GM12864 (cell line): Measurements from ENCODE around the gene VPS26B.

ENCODE experiments used
- DNase-seq: peaks from one replicate; pipeline ENCODE4 v3.0.0-alpha.2; 2011; ENCODE audit warnings: low read depth
- H3K4me3 ChIP-seq: 2 replicates; pipeline ENCODE4 v1.5.1; 2011; ENCODE audit warnings: mild to moderate bottlenecking, low read depth, low read length, control low read depth
- TF ChIP-seq, protein P1 (sequence below): IDR thresholded peaks from 2 replicates; pipeline ENCODE4 v1.5.1; 2011; ENCODE audit warnings: low read depth, mild to moderate bottlenecking, moderate library complexity, low read length, control low read depth, inconsistent platforms; ENCODE audit errors: missing control alignments

Gene VPS26B

DNA sequence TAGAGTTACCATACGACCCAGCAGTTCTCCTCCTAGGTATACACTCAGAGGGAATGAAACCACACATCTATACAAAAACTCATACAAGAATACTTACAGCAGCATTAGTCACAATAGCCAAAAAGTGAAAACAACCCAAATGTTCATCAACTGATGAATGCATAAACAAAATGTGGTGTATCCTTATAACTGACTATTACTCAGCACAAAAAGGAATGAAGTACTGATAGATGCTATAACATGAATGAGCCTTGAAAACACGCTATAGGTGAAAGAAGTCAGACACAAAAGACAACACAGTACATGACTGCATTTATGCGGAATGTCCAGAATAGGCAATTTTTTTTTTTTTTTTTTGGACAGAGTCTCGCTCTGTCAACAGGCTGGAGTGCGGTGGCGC is 23.8 kb upstream of the VPS26B start:
- DNase-seq = no peak
- TF ChIP-seq, protein P1, sequence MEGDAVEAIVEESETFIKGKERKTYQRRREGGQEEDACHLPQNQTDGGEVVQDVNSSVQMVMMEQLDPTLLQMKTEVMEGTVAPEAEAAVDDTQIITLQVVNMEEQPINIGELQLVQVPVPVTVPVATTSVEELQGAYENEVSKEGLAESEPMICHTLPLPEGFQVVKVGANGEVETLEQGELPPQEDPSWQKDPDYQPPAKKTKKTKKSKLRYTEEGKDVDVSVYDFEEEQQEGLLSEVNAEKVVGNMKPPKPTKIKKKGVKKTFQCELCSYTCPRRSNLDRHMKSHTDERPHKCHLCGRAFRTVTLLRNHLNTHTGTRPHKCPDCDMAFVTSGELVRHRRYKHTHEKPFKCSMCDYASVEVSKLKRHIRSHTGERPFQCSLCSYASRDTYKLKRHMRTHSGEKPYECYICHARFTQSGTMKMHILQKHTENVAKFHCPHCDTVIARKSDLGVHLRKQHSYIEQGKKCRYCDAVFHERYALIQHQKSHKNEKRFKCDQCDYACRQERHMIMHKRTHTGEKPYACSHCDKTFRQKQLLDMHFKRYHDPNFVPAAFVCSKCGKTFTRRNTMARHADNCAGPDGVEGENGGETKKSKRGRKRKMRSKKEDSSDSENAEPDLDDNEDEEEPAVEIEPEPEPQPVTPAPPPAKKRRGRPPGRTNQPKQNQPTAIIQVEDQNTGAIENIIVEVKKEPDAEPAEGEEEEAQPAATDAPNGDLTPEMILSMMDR = no peak
- no peak overlapping the region for H3K4me3 ChIP-seq

DNA sequence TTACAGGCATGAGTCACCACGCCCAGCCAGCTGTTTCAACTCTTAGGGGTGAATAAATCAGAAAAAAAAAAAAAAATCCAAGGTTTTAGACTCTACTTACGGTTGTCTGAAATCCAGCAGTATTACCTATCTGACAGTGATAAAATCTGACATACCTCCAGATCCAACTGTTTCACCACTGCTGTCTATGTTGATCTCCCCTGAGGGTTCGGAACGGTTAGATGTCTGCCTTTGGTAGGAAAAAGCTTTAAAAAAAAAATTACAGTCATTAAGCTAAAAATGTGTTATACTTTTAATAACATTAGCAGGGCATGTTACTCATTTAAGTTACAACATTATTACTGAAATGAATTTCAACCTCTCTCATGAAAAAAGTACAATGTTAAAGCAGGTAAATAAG is 21.8 kb upstream of the VPS26B start:
- TF ChIP-seq, protein P1 = no peak
- no peak overlapping the region for H3K4me3 ChIP-seq
- no peak for DNase-seq

DNA sequence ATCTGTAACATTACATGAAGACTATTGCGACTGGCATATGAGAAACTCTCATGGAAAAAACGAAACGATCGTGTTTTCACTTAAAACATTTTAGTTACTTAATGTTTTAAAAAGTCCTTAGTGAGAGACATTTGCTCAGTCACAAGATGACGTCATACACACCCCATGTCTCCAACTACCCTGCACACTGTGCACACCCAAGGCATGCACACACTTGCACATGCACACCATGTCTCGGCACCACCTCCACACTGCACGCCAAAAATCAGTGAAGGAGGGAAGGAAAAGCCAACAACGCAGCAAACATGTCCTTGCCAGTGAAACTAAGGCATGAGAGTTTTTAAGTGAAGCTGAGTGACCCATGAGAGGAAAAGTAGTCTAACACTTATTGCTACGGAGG is 18.7 kb upstream of the VPS26B start:
- DNase-seq = no peak
- no peak overlapping the region for H3K4me3 ChIP-seq
- TF ChIP-seq, protein P1 = no peak

DNA sequence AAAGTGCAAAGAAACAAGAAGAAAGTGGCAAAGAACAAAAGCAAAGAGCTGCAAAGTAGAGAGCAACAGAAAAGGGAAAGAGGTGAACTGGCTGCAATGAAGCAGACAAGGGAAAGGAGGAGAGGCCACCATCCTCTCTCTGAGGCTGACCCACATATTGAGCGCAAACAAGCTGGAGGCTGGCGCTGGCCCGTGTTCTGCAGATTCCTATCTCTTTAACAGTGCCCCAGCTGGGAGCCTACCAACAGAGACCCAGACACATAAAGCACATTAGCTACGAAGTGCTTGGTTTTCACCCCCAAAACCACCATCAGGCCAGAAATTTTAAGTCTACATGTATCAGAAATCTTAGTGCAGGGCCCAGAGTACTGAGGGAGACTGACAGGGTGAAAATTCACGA is 18.3 kb upstream of the VPS26B start:
- H3K4me3 ChIP-seq = no peak overlapping the region
- TF ChIP-seq, protein P1 = no peak
- no peak for DNase-seq

DNA sequence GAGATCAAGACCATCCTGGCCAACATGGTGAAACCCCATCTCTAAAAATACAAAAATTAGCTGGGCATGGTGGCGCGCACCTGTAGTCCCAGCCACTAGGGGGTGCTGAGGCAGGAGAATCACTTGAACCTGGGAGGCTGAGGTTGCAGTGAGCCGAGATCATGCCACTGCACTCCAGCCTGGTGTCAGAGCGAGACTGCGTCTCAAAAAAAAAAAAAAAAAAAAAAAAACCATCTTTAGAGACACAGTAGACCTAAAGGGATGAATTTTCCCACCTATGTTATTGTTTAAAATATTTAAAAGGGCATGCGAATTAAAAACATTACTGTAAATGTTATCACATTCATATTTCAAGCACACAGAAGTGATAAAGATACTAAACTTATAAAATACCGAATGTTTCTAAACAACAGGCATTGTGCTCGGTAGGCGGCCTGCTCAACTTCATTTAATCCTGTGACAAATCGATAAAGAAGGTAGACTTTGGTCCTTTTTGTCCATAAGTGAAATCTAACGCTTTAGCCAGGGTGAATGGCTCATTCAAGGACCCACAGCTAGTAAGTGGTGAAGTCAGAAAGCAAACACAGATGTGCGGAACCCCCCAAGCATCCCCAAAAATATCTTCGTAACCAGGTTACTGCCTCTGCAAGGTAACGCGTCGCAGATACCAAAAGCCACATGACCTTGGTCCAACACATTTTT is 16.8 kb upstream of the VPS26B start:
- no peak for DNase-seq
- TF ChIP-seq, protein P1 = peak; percentile 55
- no peak overlapping the region for H3K4me3 ChIP-seq

DNA sequence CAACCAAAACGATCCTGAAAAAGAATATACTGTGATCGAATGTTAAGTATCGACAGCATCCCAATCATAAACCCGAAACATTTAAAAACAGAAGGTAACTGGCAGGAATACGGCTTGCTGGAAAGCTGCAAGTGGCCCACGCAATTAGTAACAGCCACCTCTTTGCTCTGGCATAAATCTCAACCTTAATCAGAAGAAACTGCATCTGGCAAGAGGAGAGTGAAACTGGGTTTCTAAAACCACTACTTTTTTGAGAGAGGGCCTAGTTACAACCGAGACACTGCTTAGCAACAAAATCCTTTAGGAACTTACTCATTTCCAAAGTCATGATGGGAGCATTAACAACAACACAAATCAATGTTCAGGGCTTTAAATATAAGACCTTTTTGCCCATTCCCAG is 8.6 kb upstream of the VPS26B start:
- TF ChIP-seq, protein P1 = no peak
- H3K4me3 ChIP-seq = no peak overlapping the region
- no peak for DNase-seq

DNA sequence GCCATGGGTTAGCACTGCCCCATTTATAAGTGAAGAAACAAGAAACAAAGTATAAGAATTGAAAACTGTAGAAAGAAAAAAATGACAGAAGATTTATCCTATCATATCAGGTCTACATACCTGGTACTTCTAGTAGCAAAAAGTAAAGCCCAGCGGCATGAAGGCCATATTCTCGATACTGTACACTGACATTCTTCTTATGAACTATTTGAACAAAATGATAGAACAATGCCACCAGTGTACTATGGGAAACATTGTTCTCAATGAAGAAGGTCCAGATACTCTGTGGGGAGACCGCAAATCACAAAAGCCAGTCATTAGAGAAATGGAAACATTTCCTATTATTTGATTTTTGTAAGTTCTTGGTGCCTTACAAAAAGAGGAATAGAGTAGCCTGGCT is 7.7 kb upstream of the VPS26B start:
- no peak overlapping the region for H3K4me3 ChIP-seq
- TF ChIP-seq, protein P1 = no peak
- no peak for DNase-seq
